Measurements from ENCODE around the gene CATSPER3. TPM values are rescaled to one million over a fixed set of nuclear protein-coding genes. Genes with fewer than 3 reads are reported as not detected.

CATSPER3 gene
- total RNA-seq, 1 experiment from 2014 or later = 1.7 TPM

GRCh38 chr5:135005076-135005475 lies 37.4 kb downstream of the CATSPER3 start (continued):
- TF ChIP-seq, protein P1, sequence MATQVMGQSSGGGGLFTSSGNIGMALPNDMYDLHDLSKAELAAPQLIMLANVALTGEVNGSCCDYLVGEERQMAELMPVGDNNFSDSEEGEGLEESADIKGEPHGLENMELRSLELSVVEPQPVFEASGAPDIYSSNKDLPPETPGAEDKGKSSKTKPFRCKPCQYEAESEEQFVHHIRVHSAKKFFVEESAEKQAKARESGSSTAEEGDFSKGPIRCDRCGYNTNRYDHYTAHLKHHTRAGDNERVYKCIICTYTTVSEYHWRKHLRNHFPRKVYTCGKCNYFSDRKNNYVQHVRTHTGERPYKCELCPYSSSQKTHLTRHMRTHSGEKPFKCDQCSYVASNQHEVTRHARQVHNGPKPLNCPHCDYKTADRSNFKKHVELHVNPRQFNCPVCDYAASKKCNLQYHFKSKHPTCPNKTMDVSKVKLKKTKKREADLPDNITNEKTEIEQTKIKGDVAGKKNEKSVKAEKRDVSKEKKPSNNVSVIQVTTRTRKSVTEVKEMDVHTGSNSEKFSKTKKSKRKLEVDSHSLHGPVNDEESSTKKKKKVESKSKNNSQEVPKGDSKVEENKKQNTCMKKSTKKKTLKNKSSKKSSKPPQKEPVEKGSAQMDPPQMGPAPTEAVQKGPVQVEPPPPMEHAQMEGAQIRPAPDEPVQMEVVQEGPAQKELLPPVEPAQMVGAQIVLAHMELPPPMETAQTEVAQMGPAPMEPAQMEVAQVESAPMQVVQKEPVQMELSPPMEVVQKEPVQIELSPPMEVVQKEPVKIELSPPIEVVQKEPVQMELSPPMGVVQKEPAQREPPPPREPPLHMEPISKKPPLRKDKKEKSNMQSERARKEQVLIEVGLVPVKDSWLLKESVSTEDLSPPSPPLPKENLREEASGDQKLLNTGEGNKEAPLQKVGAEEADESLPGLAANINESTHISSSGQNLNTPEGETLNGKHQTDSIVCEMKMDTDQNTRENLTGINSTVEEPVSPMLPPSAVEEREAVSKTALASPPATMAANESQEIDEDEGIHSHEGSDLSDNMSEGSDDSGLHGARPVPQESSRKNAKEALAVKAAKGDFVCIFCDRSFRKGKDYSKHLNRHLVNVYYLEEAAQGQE (IDR thresholded peaks at IDR 0.05; ENCODE audit: low read depth) = no peak
- TF ChIP-seq EZH2phosphoT487 (IDR thresholded peaks at IDR 0.05; ENCODE audit: borderline replicate concordance) (no peak), ZNF274 (IDR thresholded peaks at IDR 0.05; ENCODE audit: low read depth, low read length) (no peak), CBX3 (IDR thresholded peaks at IDR 0.05; ENCODE audit: low read depth) (no peak), TCF7L2 (IDR thresholded peaks at IDR 0.05; ENCODE audit: borderline replicate concordance, extremely low read depth, insufficient read depth, insufficient read length) (no peak), EGR1 (IDR thresholded peaks at IDR 0.05; ENCODE audit: low read depth) (no peak), MAX (IDR thresholded peaks at IDR 0.05) (no peak)
- TF ChIP-seq, protein P2, sequence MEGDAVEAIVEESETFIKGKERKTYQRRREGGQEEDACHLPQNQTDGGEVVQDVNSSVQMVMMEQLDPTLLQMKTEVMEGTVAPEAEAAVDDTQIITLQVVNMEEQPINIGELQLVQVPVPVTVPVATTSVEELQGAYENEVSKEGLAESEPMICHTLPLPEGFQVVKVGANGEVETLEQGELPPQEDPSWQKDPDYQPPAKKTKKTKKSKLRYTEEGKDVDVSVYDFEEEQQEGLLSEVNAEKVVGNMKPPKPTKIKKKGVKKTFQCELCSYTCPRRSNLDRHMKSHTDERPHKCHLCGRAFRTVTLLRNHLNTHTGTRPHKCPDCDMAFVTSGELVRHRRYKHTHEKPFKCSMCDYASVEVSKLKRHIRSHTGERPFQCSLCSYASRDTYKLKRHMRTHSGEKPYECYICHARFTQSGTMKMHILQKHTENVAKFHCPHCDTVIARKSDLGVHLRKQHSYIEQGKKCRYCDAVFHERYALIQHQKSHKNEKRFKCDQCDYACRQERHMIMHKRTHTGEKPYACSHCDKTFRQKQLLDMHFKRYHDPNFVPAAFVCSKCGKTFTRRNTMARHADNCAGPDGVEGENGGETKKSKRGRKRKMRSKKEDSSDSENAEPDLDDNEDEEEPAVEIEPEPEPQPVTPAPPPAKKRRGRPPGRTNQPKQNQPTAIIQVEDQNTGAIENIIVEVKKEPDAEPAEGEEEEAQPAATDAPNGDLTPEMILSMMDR (IDR thresholded peaks at IDR 0.05 in 2 of 3, conservative IDR thresholded peaks at IDR 0.05 in 1 of 3; ENCODE audit: borderline replicate concordance in 1 of 3, insufficient read depth in 1 of 3, low read depth in 2 of 3, low read length in 2 of 3) = no peak

- ChIA-PET CTCF (interaction anchor here (1.5 kb wide), 1 partner anchor 184 kb away, joined by 3 read pairs; no protein-coding TSS in a partner anchor), RAD21 (ENCODE audit: low non-redundant PET in 1 of 2, low total read pairs in 2 of 2, uncharacterized antibody in 2 of 2, unreplicated experiment in 2 of 2) (no interaction called here), POLR2A (no interaction called here)
- no peaks in the 10 kb centered on the region for H3K27me3 ChIP-seq (ENCODE audit: insufficient read depth, low read length)
- no peak overlapping the region for H3K9ac ChIP-seq (ENCODE audit: low read length)
- no peaks in the 10 kb centered on the region for H4K20me1 ChIP-seq (ENCODE audit: insufficient read depth)
- no TSS peak for BruUV-seq (replicated peaks)
- H3K4me1 ChIP-seq (ENCODE audit: control insufficient read depth in 1 of 2, insufficient read depth in 2 of 2, low read length in 2 of 2) = no peaks in the 10 kb centered on the region
- no peak overlapping the region for H2AFZ ChIP-seq (ENCODE audit: low read depth, low read length, poor library complexity, severe bottlenecking)
- no peak overlapping the region for H3K27ac ChIP-seq (ENCODE audit: low read depth, low read length)
- no peak for DNase-seq (ENCODE audit: low read depth, low spot score)
- H3K4me3 ChIP-seq (replicated peaks in 1 of 2; ENCODE audit: low read depth in 1 of 2, low read length in 2 of 2) = no peak overlapping the region
- no peaks in the 10 kb centered on the region for H3K36me3 ChIP-seq (ENCODE audit: control insufficient read depth in 1 of 2, insufficient read depth in 2 of 2, low read length in 2 of 2)
- no peaks in the 10 kb centered on the region for H3K9me2 ChIP-seq (ENCODE audit: insufficient read depth)
- no peak for ATAC-seq
- intact Hi-C loops (cut with micrococcal nuclease) = no loop called here
- H3K79me2 ChIP-seq (ENCODE audit: insufficient read depth, low read length) = no peaks in the 10 kb centered on the region
- no peaks in the 10 kb centered on the region for H3K9me3 ChIP-seq (ENCODE audit: control insufficient read depth in 1 of 2, insufficient read depth in 1 of 2, low read depth in 1 of 2, low read length in 2 of 2)
- H3K4me2 ChIP-seq (ENCODE audit: low read length) = no peak overlapping the region
- no peak for TF ChIP-seq TCF7L2 (IDR thresholded peaks at IDR 0.05; ENCODE audit: borderline replicate concordance, extremely low read depth, insufficient read depth, insufficient read length)
- no peak for TF ChIP-seq EZH2 (IDR thresholded peaks at IDR 0.05)
- no peak for TF ChIP-seq EGR1 (IDR thresholded peaks at IDR 0.05; ENCODE audit: low read depth)
- no peak for TF ChIP-seq EZH2phosphoT487 (IDR thresholded peaks at IDR 0.05; ENCODE audit: borderline replicate concordance)
- TF ChIP-seq, protein P1 (IDR thresholded peaks at IDR 0.05; ENCODE audit: low read depth) = no peak
- TF ChIP-seq ZNF274 (IDR thresholded peaks at IDR 0.05; ENCODE audit: low read depth, low read length) = no peak
- no peak for TF ChIP-seq YY1 (IDR thresholded peaks at IDR 0.05; ENCODE audit: extremely low read depth, insufficient replicate concordance, low read depth, low read length)
- no peak for TF ChIP-seq FOSL1 (IDR thresholded peaks at IDR 0.05; ENCODE audit: low read depth)
Observed at GRCh38 chr5:135007305-135007704, 39.6 kb downstream of the CATSPER3 start.

Data from HCT116 (cell line).